ENCODE data around the gene LMCD1.

LMCD1 gene

DNA sequence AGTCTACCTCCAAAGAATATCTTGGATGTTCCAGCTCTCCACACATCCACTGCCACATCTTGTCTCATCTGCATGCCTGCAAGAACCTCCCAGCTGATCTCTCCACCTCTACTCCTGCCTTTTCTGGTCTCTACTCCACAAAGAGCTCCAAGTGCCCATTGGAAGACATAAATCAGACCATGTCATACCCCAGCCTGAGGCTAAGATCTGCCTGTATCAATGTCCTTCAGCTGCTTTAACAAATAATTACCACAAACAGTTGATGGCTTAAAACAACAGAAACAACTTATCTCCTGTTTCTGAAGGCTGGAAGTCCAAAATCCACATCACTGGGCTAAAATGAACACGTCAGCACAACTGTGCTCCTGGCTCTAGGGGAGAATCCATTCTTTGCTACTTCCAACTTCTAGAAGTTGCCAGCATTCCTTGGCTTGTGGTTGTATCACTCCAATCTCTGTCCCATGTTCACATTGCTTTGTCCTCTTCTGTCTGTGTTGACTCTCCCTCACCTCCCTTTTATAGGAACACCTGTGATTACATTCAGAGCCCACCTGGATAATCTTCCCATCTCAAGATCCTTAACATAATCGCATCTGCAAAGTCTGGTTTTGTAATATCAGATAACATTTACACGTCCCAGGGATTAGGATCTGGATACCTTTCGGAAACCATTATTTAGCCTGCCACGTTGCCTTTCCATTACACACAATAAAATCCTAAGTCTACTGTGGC, 17.0 kb upstream of the LMCD1 start:
- DNase-seq: no peak

GRCh38 chr3:8485141-8485870, 16.3 kb upstream of the LMCD1 start:
- no peak for DNase-seq

GRCh38 chr3:8485943-8486342, 15.7 kb upstream of the LMCD1 start:
- no peak for DNase-seq

GRCh38 chr3:8486434-8486833, 15.2 kb upstream of the LMCD1 start:
- no peak for DNase-seq

GRCh38 chr3:8486936-8487335, 14.7 kb upstream of the LMCD1 start:
- DNase-seq: no peak

GRCh38 chr3:8488411-8488810, 13.2 kb upstream of the LMCD1 start:
- no peak for DNase-seq

GRCh38 chr3:8488877-8489276, 12.7 kb upstream of the LMCD1 start:
- no peak for DNase-seq

- no peak for DNase-seq
These were observed 12.3 kb upstream of the LMCD1 start for GRCh38 chr3:8489278-8489792.

- no peak for DNase-seq
These were observed 11.5 kb upstream of the LMCD1 start for GRCh38 chr3:8490079-8490552.

GRCh38 chr3:8491271-8492144, 10.1 kb upstream of the LMCD1 start:
- DNase-seq: no peak

GRCh38 chr3:8492744-8493511, 8.7 kb upstream of the LMCD1 start:
- no peak for DNase-seq

DNA sequence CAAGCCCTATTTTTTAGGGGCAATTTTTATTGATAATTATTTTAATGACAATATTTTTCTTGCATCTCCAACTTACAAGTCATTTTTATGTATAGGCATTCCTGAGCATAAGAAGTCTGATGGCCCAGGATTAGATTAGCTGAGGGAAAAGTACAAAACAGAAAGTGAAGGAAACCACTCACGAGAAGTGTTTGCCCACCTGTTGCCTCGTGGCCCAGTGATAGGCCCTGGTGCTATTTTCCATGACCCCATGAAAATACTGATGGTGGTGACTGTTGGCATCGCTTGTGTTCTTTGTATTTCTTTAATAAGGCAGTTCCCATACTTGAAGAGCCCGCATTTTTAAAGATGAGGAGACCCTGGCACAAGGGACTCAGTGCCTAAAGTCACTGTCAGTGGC, 7.9 kb upstream of the LMCD1 start:
- DNase-seq: no peak

DNA sequence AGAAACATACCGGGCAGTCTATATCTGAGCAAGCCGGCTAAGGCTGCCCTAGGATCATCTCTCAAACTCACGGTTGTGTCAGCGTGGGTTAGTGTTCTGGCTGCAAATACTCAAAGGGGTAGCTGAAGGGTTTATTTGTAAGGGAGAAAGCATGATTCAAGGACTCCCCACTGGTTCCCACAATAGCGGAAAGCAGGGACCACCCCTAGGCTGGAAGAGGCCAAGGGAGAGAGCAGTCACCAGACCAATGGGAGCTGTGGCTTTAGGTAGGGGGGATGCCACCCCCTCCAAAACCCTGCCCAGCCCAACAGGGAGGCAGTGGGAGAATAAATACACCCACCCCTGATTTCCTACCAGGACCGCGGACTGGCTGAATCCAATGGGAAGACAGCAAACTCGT, 7.3 kb upstream of the LMCD1 start:
- DNase-seq: no peak

GRCh38 chr3:8497582-8497981, 4.0 kb upstream of the LMCD1 start:
- DNase-seq: no peak

DNA sequence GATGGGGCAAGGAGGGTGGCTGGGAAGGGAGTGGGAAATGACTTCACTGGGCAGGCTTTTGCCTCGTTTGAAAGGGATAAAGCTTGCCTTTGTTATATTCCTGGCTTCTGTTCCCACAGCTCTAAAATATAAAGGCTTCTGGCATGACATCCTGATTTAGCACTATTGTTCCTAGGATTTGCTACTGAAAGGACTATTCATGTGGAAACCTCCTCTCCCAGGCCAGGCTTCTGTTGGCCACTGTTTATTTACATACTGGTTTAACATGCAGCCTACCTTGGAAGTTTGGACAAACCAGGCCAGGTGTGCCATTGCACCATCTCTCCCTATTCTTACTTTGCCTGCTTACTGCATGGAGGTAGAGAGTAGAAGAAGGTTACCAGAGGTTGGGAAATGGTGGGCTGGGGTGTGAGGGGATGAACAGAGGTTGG, 2.4 kb upstream of the LMCD1 start:
- DNase-seq: no peak

GRCh38 chr3:8500319-8500988, 1.2 kb upstream of the LMCD1 start:
- no peak for DNase-seq

DNA sequence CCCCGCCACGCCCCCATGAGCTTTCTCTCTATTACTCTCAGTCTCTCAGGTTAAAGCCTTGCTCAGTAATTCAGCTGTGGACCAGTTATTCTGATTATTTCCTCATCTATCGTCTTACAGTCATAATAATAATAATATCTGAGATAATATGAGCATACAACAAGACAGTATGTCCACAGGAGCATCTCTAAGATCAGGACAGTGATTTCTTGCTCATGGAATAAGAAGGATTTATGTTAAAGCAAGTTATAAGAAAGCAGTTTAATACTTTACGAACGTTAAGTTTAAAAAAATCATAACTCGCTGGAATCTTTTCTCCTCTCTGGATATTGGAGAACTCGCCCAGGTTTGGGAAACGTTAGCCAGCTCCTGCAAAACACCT, 643 bp upstream of the LMCD1 start:
- DNase-seq: no peak

GRCh38 chr3:8503461-8503860, 1.8 kb downstream of the LMCD1 start:
- DNase-seq: no peak

GRCh38 chr3:8503871-8504610, 2.4 kb downstream of the LMCD1 start:
- no peak for DNase-seq

GRCh38 chr3:8504611-8504973, 3.0 kb downstream of the LMCD1 start:
- DNase-seq: no peak

DNA sequence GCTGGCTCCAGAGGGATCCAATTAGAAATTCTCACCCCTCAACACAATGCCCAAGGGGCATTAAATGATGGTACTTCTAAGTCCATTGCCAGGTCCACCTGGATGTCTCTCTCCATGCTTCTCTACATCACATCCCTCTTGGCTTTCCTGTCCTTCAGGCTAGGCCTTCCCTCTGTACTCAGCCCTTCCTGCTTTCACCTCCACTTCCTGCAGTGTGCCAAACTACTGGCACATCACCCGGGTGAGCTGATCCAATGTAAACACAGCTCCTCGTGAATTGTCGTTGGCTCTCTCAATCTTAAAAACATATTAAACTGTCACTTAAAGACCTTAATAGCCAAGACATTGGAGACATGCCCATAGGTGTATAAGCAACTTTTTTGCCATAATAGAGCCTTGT, 4.0 kb downstream of the LMCD1 start:
- DNase-seq: no peak

All from NCI-H2171 (cell line).